Esophagus muscularis mucosa (tissue), 4 donors: Measurements from ENCODE around the gene KLF16. TPM values are rescaled to one million over a fixed set of nuclear protein-coding genes. Genes with fewer than 3 reads are reported as not detected.

ENCODE experiments used
- DNase-seq: peaks from one replicate; pipeline ENCODE4 v3.0.0-alpha.2; 2017; ENCODE audit errors: extremely low spot score
- H3K27ac ChIP-seq, 4 donors: fragments of 200-600 bp; sonication (generic); replicated peaks in 1 of 4; 1 replicate in 3 of 4; 2 replicates in 1 of 4; pipeline ENCODE4 v1.5.1; 2016 to 2019; ENCODE audit warnings: mild to moderate bottlenecking in 1 of 4
- H3K27me3 ChIP-seq, 4 donors: fragments of 200-600 bp; sonication (generic); one replicate each; pipeline versions ENCODE4 v1.5.1 to v1.6.0; 2016 to 2019
- H3K36me3 ChIP-seq, 4 donors: fragments of 200-600 bp; sonication (generic); one replicate each; pipeline ENCODE4 v1.5.1; 2016 to 2019
- H3K4me1 ChIP-seq, 4 donors: fragments of 200-600 bp; sonication (generic); one replicate each; pipeline ENCODE4 v1.5.1; 2016 to 2019
- H3K4me3 ChIP-seq, 4 donors: fragments of 200-600 bp; sonication (generic); 1 replicate in 2 of 4; 2 replicates in 2 of 4; pipeline ENCODE4 v1.5.1; 2016 to 2019; ENCODE audit warnings: mild to moderate bottlenecking in 4 of 4, moderate library complexity in 1 of 4
- H3K9me3 ChIP-seq, 4 donors: fragments of 200-600 bp; sonication (generic); 1 replicate in 3 of 4; 2 replicates in 1 of 4; pipeline ENCODE4 v1.5.1; 2016 to 2019
- CTCF ChIP-seq, 3 experiments: fragments of 200-600 bp in 2 of 3; fragments of 450-650 bp in 1 of 3; sonication (generic) in 2 of 3; IDR thresholded peaks; one replicate each; pipeline ENCODE4 v1.5.1; 2017 to 2019; ENCODE audit warnings: antibody characterized with exemption in 3 of 3, mild to moderate bottlenecking in 2 of 3, moderate library complexity in 1 of 3
- EP300 ChIP-seq: sonication (generic); formaldehyde crosslinking; IDR thresholded peaks from one replicate; pipeline ENCODE4 v1.6.1; 2017; ENCODE audit warnings: antibody characterized with exemption
- POLR2A ChIP-seq: fragments of 450-650 bp; IDR thresholded peaks from one replicate; pipeline ENCODE4 v1.6.1; 2017; ENCODE audit warnings: antibody characterized with exemption, moderate library complexity, mild to moderate bottlenecking, low read depth
- POLR2AphosphoS5 ChIP-seq, 2 donors: sonication (generic); formaldehyde crosslinking; IDR thresholded peaks; one replicate each; pipeline ENCODE4 v1.6.1; 2017; ENCODE audit warnings: antibody characterized with exemption in 2 of 2
- WGBS: methylation state at CpG from one replicate; pipeline ENCODE4 v1.1.5; 2018; 5-methylcytosine and 5-hydroxymethylcytosine counted together
- intact Hi-C: fragments of 100-400 bp; cut with DNase I; formaldehyde crosslinking; loops from one replicate; pipeline ENCODE4 v1.15.1; 2023
- total RNA-seq, 4 donors: library from RNA; depleted of rRNA; stranded (reverse); fragments of >200 nt; gene quantifications; one replicate each; pipeline versions ENCODE4 v1.1.0 to v1.2.1, GENCODE V29; 2016

KLF16 gene
- total RNA-seq, 4 donors from 2014 or later = 2.5 to 10.8 (median 8.5) TPM

- H3K4me3 ChIP-seq = no peak overlapping the region
- peaks cover 21 to 81% (median 77%) of the 10 kb centered on the region in 4 donors for H3K36me3 ChIP-seq
- H3K4me1 ChIP-seq = peaks cover 8 to 21% (median 16%) of the 10 kb centered on the region in 4 donors
- no peak overlapping the region for H3K27ac ChIP-seq
- H3K9me3 ChIP-seq = no peaks in the 10 kb centered on the region
- DNase-seq = no peak
- intact Hi-C loops = loop anchor here (10.0 kb wide), 1 partner anchor 153 kb away; no protein-coding TSS in a partner anchor
- H3K27me3 ChIP-seq = no peaks in the 10 kb centered on the region
- WGBS = 92% methylated on average over 17 of the region's 41 CpGs
- TF ChIP-seq POLR2AphosphoS5 (IDR thresholded peaks at IDR 0.05) (no peak), CTCF (IDR thresholded peaks at IDR 0.05) (no peak), POLR2A (no peak), EP300 (no peak)
These were observed 35.7 kb downstream of the KLF16 start for GRCh38 chr19:1827566-1828278.

- DNase-seq = no peak
- Histone ChIP-seq H3K4me1 (peaks cover 8 to 21% (median 16%) of the 10 kb centered on the region in 4 donors), H3K36me3 (peaks cover 29 to 89% (median 84%) of the 10 kb centered on the region in 4 donors), H3K27me3 (no peaks in the 10 kb centered on the region), H3K4me3 (no peak overlapping the region), H3K9me3 (no peaks in the 10 kb centered on the region), H3K27ac (no peak overlapping the region)
- 63% methylated on average over 60 of the region's 63 CpGs for whole genome bisulfite sequencing
- no peak for TF ChIP-seq POLR2A
- TF ChIP-seq EP300 = no peak
- TF ChIP-seq CTCF (IDR thresholded peaks at IDR 0.05) = no peak
- TF ChIP-seq POLR2AphosphoS5 (IDR thresholded peaks at IDR 0.05) = no peak
- intact Hi-C loops = loop anchor here (10.0 kb wide), 1 partner anchor 152 kb away; no protein-coding TSS in a partner anchor
These were observed 36.5 kb downstream of the KLF16 start for GRCh38 chr19:1826557-1827521.

GRCh38 chr19:1825909-1826556 lies 37.3 kb downstream of the KLF16 start:
- Histone ChIP-seq H3K4me3 (no peak overlapping the region), H3K36me3 (peaks cover 36 to 94% (median 91%) of the 10 kb centered on the region in 4 donors), H3K27me3 (no peaks in the 10 kb centered on the region), H3K9me3 (no peaks in the 10 kb centered on the region), H3K4me1 (peaks cover 8 to 21% (median 16%) of the 10 kb centered on the region in 4 donors), H3K27ac (no peak overlapping the region)
- TF ChIP-seq CTCF (IDR thresholded peaks at IDR 0.05) (peak; percentile 88 to 92 (median 89)), POLR2A (no peak), EP300 (no peak), POLR2AphosphoS5 (IDR thresholded peaks at IDR 0.05) (no peak)
- WGBS = 25% methylated on average over 10 of the region's 15 CpGs
- no peak for DNase-seq
- intact Hi-C loops = loop anchor here (2.0 to 10.0 kb wide), 2 partner anchors 37 to 151 kb away; no protein-coding TSS in a partner anchor

GRCh38 chr19:1824252-1824622 lies 39.1 kb downstream of the KLF16 start:
- TF ChIP-seq POLR2A (no peak), EP300 (no peak), POLR2AphosphoS5 (IDR thresholded peaks at IDR 0.05) (no peak), CTCF (IDR thresholded peaks at IDR 0.05) (no peak)
- peaks cover 54 to 98% (median 95%) of the 10 kb centered on the region in 4 donors for H3K36me3 ChIP-seq
- intact Hi-C loops = loop anchor here (2.0 to 10.0 kb wide), 2 partner anchors 35 to 149 kb away; no protein-coding TSS in a partner anchor
- no peaks in the 10 kb centered on the region for H3K9me3 ChIP-seq
- peaks cover 8 to 21% (median 16%) of the 10 kb centered on the region in 4 donors for H3K4me1 ChIP-seq
- no peak overlapping the region for H3K27ac ChIP-seq
- H3K4me3 ChIP-seq = no peak overlapping the region
- 81% methylated on average over 14 of the region's 14 CpGs for whole genome bisulfite sequencing
- DNase-seq = no peak
- H3K27me3 ChIP-seq = no peaks in the 10 kb centered on the region
